Measurements from ENCODE around the gene HOXC11.

HOXC11 gene

GRCh38 chr12:54009171-54010052 lies 36.5 kb downstream of the HOXC11 start:
- no peak for DNase-seq (ENCODE audit: low spot score)
- no peak for TF ChIP-seq CTCF (IDR thresholded peaks at IDR 0.05; ENCODE audit: extremely low read depth, missing control alignments)

GRCh38 chr12:54010053-54010971 lies 37.4 kb downstream of the HOXC11 start:
- DNase-seq (ENCODE audit: low spot score) = no peak
- TF ChIP-seq CTCF (IDR thresholded peaks at IDR 0.05; ENCODE audit: extremely low read depth, missing control alignments) = no peak

GRCh38 chr12:54010972-54011664 lies 38.2 kb downstream of the HOXC11 start:
- no peak for DNase-seq (ENCODE audit: low spot score)
- no peak for TF ChIP-seq CTCF (IDR thresholded peaks at IDR 0.05; ENCODE audit: extremely low read depth, missing control alignments)

GRCh38 chr12:54011665-54012532 lies 39.0 kb downstream of the HOXC11 start:
- TF ChIP-seq CTCF (IDR thresholded peaks at IDR 0.05; ENCODE audit: extremely low read depth, missing control alignments) = no peak
- no peak for DNase-seq (ENCODE audit: low spot score)

GRCh38 chr12:54012631-54013409 lies 39.9 kb downstream of the HOXC11 start:
- DNase-seq (ENCODE audit: low spot score) = no peak
- TF ChIP-seq CTCF (IDR thresholded peaks at IDR 0.05; ENCODE audit: extremely low read depth, missing control alignments) = no peak
